ENCODE results near the gene ABCG2. TPM values are rescaled to one million over a fixed set of nuclear protein-coding genes. Genes with fewer than 3 reads are reported as not detected.

The ABCG2 gene
- total and polyA plus RNA-seq, 2 of the 8 experiments (the other 6 are each of a cell fraction or from before 2014, with no cell fraction given): 2.4 to 4.6 TPM

DNA sequence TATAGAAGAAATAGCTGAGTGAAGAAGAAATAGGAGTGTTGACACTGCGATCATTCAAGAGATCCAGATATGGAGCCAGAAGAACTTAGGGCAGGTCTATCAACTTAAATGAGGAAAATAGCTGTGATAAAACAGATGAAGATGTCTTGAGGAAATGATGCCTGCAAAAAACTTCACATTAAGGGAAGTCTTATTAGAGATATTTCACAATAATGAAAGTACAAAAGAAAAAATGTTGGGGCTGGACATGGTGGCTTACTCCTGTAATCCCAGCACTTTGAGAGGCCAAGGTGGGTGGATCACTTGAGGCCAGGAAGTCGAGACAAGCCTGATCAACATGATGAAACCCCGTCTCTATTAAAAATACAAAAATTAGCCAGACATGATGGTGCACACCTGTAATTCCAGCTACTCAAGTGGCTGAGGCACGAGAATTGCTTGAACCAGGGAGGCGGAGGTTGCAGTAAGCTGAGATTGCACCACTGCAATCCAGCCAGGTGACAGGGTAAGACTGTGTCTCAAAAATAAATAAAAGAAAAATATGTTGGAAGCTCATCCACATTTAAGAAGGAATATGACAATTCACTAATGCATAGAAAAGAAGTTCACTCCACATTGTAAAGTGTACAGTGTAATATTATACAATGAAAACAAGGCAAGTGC, 94.7 kb downstream of the ABCG2 start:
- H3K9ac ChIP-seq (replicated peaks in 1 of 4; ENCODE audit: extremely low read depth in 1 of 4, low read depth in 3 of 4, low read length in 3 of 4): no peak overlapping the region
- no peak for FAIRE-seq
- ChIA-PET CTCF (ENCODE audit: partially characterized antibody) (interaction anchor here (0.9 to 2.6 kb wide), 4 partner anchors 9 to 452 kb away, joined by 3 to 25 read pairs (median 7); no protein-coding TSS in a partner anchor), POLR2A (ENCODE audit: partially characterized antibody) (no interaction called here)
- no peak overlapping the region for H2BK12ac ChIP-seq (ENCODE audit: low read depth, low read length)
- H3K79me2 ChIP-seq (ENCODE audit: control insufficient read depth in 1 of 2, insufficient read depth in 2 of 2, low read length in 2 of 2): no peaks in the 10 kb centered on the region
- H3K4ac ChIP-seq (replicated peaks; ENCODE audit: insufficient read length, low read depth, low read length): no peak overlapping the region
- H3K27me3 ChIP-seq (replicated peaks in 1 of 4; ENCODE audit: control insufficient read depth in 3 of 4, extremely low read depth in 1 of 4, insufficient read depth in 3 of 4, low read length in 3 of 4): no peaks in the 10 kb centered on the region
- H2BK120ac ChIP-seq (replicated peaks; ENCODE audit: low read depth, low read length): no peak overlapping the region
- H2AFZ ChIP-seq (ENCODE audit: low read length): no peak overlapping the region
- no peak overlapping the region for H2BK20ac ChIP-seq (ENCODE audit: low read length)
- H2AK5ac ChIP-seq (ENCODE audit: low read depth, low read length): no peak overlapping the region
- no peak overlapping the region for H4K8ac ChIP-seq (ENCODE audit: extremely low read depth, insufficient read depth, low read length)
- 92% methylated on average over 5 of the region's 5 CpGs; no CpG with 5 or more reads in 1 of the 2 experiments for WGBS, 2 experiments (ENCODE audit: extremely low coverage in 1 of 2, insufficient coverage in 1 of 2, insufficient read length in 1 of 2, insufficient replicate concordance in 2 of 2, low coverage in 1 of 2, low lambda C conversion rate in 2 of 2, missing lambda C conversion rate in 1 of 2)
- H3K18ac ChIP-seq (ENCODE audit: extremely low read depth, low read length): no peak overlapping the region
- H2BK5ac ChIP-seq (ENCODE audit: low read depth, low read length): no peak overlapping the region
- no peaks in the 10 kb centered on the region for H3K79me1 ChIP-seq (ENCODE audit: low read depth, low read length)
- no peak overlapping the region for H3K56ac ChIP-seq (replicated peaks; ENCODE audit: insufficient read length, low read depth, low read length)
- no peak overlapping the region for H3K4me2 ChIP-seq (ENCODE audit: insufficient read depth in 1 of 2, low read depth in 2 of 2, low read length in 2 of 2)
- no peaks in the 10 kb centered on the region for H3K9me3 ChIP-seq (ENCODE audit: insufficient read depth in 2 of 2, low read depth in 1 of 2, low read length in 1 of 2)
- peaks cover 15 to 78% (median 39%) of the 10 kb centered on the region in 4 experiments for H3K36me3 ChIP-seq (ENCODE audit: control insufficient read depth in 2 of 4, insufficient read depth in 4 of 4, low read length in 3 of 4)
- H3K27ac ChIP-seq (ENCODE audit: low read depth, low read length): no peak overlapping the region
- no peaks in the 10 kb centered on the region for H3K23me2 ChIP-seq (ENCODE audit: low read depth, low read length)
- no peak overlapping the region for H3K23ac ChIP-seq (ENCODE audit: insufficient read length)
- H4K5ac ChIP-seq (ENCODE audit: insufficient read length, low read depth, low read length): no peak overlapping the region
- no peaks in the 10 kb centered on the region for H4K20me1 ChIP-seq (replicated peaks in 1 of 2; ENCODE audit: control insufficient read depth in 1 of 2, insufficient read depth in 2 of 2, low read length in 2 of 2)
- H4K91ac ChIP-seq (replicated peaks; ENCODE audit: insufficient read length, low read length): no peak overlapping the region
- no peak overlapping the region for H2BK15ac ChIP-seq (ENCODE audit: low read length)
- DNase-seq (ENCODE audit: low read depth in 1 of 2, low spot score in 2 of 2): no peak
- no peak overlapping the region for H3K14ac ChIP-seq (ENCODE audit: insufficient read length)
- no peaks in the 10 kb centered on the region for H3K4me1 ChIP-seq (replicated peaks in 1 of 4; ENCODE audit: control insufficient read depth in 3 of 4, insufficient read depth in 4 of 4, low read length in 3 of 4)
- no peak overlapping the region for H3K4me3 ChIP-seq (ENCODE audit: extremely low read depth in 1 of 4, insufficient read depth in 2 of 4, low read depth in 3 of 4, low read length in 4 of 4)
- TF ChIP-seq CBX5 (IDR thresholded peaks at IDR 0.05; ENCODE audit: low read depth, low read length) (no peak), EGR1 (IDR thresholded peaks at IDR 0.05; ENCODE audit: borderline replicate concordance, low read depth, low read length) (no peak), BACH1 (IDR thresholded peaks at IDR 0.05; ENCODE audit: low read length) (no peak), KDM5A (IDR thresholded peaks at IDR 0.05; ENCODE audit: low read length) (no peak), RXRA (IDR thresholded peaks at IDR 0.05; ENCODE audit: insufficient read depth, low read depth, low read length) (no peak), PHF8 (conservative IDR thresholded peaks at IDR 0.05; ENCODE audit: low read depth, low read length) (no peak), SP4 (IDR thresholded peaks at IDR 0.05; ENCODE audit: low read length) (no peak), CTBP2 (IDR thresholded peaks at IDR 0.05; ENCODE audit: borderline replicate concordance, insufficient read depth, insufficient read length, low read length) (no peak), TAF1 (IDR thresholded peaks at IDR 0.05; ENCODE audit: low read depth, low read length) (no peak), SIN3A (conservative IDR thresholded peaks at IDR 0.05 in 1 of 2, IDR thresholded peaks at IDR 0.05 in 1 of 2; ENCODE audit: low read depth in 1 of 2, low read length in 2 of 2) (no peak), POLR2AphosphoS5 (IDR thresholded peaks at IDR 0.05; ENCODE audit: low read depth, low read length) (no peak), RBBP5 (IDR thresholded peaks at IDR 0.05; ENCODE audit: borderline replicate concordance, low read depth, low read length) (no peak)
- TF ChIP-seq, protein P1, sequence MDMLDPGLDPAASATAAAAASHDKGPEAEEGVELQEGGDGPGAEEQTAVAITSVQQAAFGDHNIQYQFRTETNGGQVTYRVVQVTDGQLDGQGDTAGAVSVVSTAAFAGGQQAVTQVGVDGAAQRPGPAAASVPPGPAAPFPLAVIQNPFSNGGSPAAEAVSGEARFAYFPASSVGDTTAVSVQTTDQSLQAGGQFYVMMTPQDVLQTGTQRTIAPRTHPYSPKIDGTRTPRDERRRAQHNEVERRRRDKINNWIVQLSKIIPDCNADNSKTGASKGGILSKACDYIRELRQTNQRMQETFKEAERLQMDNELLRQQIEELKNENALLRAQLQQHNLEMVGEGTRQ (IDR thresholded peaks at IDR 0.05; ENCODE audit: low read length): no peak
